Neuron (in vitro differentiated cells): ENCODE measurements around the gene SPNS1.
"Not testable (repeated sequence)": the region's sequence is repeated elsewhere in the genome, so short reads cannot be mapped to it uniquely, and the experiment has no call there.

Experiments
- H2AFZ ChIP-seq: one replicate; pipeline ENCODE4 v1.6.1; 2013; ENCODE audit warnings: low read depth, mild to moderate bottlenecking, inconsistent platforms, low read length, moderate library complexity
- H3K27me3 ChIP-seq: one replicate; pipeline ENCODE4 v1.6.1; 2013; ENCODE audit warnings: low read length; ENCODE audit not compliant: insufficient read depth
- H3K36me3 ChIP-seq: one replicate; pipeline ENCODE4 v1.6.1; 2013; ENCODE audit warnings: low read length; ENCODE audit not compliant: insufficient read depth
- H3K4me1 ChIP-seq: one replicate; pipeline ENCODE4 v1.6.1; 2013; ENCODE audit warnings: low read length; ENCODE audit not compliant: insufficient read depth
- H3K4me3 ChIP-seq: 2 replicates; pipeline ENCODE4 v1.5.1; 2013; ENCODE audit warnings: mild to moderate bottlenecking, low read length, moderate library complexity
- H3K9me3 ChIP-seq: one replicate; pipeline ENCODE4 v1.6.1; 2013; ENCODE audit warnings: low read length

The SPNS1 gene, protein sequence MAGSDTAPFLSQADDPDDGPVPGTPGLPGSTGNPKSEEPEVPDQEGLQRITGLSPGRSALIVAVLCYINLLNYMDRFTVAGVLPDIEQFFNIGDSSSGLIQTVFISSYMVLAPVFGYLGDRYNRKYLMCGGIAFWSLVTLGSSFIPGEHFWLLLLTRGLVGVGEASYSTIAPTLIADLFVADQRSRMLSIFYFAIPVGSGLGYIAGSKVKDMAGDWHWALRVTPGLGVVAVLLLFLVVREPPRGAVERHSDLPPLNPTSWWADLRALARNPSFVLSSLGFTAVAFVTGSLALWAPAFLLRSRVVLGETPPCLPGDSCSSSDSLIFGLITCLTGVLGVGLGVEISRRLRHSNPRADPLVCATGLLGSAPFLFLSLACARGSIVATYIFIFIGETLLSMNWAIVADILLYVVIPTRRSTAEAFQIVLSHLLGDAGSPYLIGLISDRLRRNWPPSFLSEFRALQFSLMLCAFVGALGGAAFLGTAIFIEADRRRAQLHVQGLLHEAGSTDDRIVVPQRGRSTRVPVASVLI

DNA sequence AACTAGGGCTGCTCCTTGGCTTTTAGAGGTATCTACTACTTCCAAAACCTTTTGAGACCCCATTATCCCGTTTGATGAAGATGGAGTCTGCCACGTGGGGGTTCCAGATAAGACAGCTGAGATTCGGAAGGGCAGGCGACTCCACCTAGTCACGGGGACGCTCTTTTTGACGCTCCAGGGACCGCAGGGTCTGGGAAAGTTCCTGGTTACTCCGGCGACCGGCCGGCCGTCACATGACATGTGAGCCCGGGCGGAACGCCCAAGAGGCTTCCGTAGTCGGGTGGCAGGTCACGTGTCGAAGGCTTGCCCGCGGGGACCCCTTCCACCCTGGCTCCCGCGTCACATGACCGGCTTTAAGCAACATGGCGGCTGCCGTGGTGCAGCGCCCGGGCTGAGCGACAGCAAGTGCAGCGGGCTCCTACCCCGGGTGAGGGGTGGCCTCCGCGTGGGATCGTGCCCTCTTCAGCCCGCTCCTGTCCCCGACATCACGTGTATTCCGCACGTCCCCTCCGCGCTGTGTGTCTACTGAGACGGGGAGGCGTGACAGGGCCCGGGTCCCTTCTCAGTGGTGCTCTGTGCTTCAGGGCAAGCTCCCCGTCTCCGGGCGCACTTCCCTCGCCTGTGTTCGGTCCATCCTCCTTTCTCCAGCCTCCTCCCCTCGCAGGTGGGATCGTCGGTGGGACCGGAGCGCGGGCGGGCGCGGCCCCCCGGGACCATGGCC is at the start of gene SPNS1:
TSS of gene SPNS1 (plus strand) at position 342 of the 721 bp plus-strand sequence. CDS start at position 716, 374 bp downstream.
- H3K4me1 ChIP-seq = peaks cover 9% of the 10 kb centered on the region
- H3K9me3 ChIP-seq = no peaks in the 10 kb centered on the region
- no peaks in the 10 kb centered on the region for H3K27me3 ChIP-seq
- H3K4me3 ChIP-seq = peak within 1 kb of the TSS; percentile 82
- H3K36me3 ChIP-seq = peaks cover 13% of the 10 kb centered on the region
- peak within 1 kb of the TSS; percentile 58 for H2AFZ ChIP-seq

GRCh38 chr16:28925386-28926228 is 49.0 kb upstream of the SPNS1 start:
- Histone ChIP-seq H3K4me1 (peaks cover 2% of the 10 kb centered on the region), H2AFZ (peak overlapping the region; percentile 97), H3K27me3 (no peaks in the 10 kb centered on the region), H3K36me3 (peaks cover 3% of the 10 kb centered on the region), H3K4me3 (peak overlapping the region; percentile 57), H3K9me3 (no peaks in the 10 kb centered on the region)

DNA sequence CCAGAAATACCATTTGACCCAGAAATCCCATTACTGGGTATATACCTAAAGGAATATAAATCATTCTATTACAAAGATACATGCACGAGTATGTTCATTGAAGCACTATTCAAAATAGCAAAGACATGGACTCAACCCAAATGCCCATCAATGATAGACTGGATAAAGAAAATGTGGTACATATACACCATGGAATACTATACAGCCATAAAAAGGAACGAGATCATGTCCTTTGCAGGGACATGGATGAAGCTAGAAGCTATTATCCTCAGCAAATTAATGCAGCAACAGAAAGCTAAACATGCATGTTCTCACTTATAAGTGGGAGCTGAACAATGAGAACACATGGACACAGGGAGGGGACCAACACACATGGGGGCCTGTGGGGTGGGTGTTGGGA is 48.3 kb upstream of the SPNS1 start:
- H3K4me3 ChIP-seq = peak overlapping the region; percentile 57
- H2AFZ ChIP-seq = not testable (repeated sequence)

DNA sequence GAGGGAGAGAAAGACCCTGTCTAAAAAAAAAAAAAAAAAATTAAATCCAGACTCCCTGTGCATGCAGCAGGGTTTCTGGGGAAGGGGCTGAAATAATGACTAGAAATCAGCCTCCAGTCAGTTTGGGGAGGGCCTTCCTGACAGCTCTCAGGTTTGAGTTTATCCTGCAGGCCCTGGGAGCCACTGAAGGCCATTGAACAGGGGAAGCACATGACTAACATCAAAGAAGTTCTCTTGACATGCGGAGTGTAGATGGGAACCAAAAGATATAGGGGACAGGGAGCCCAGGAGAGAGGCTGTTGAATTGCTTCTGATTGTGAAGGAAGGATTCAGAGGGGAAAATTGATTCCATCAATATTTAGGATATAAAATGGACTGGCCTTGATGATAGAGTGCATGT is 46.8 kb upstream of the SPNS1 start:
- H3K36me3 ChIP-seq = no peaks in the 10 kb centered on the region
- no peak overlapping the region for H3K4me3 ChIP-seq
- H3K9me3 ChIP-seq = no peaks in the 10 kb centered on the region
- peaks cover 4% of the 10 kb centered on the region for H3K4me1 ChIP-seq
- H2AFZ ChIP-seq = no peak overlapping the region
- H3K27me3 ChIP-seq = no peaks in the 10 kb centered on the region

More for the DNA sequence above, 48.3 kb upstream of the SPNS1 start:
- not testable (repeated sequence) for H3K27me3 ChIP-seq, H3K4me1 ChIP-seq, H3K36me3 ChIP-seq, H3K9me3 ChIP-seq

GRCh38 chr16:28930203-28930602 is 44.4 kb upstream of the SPNS1 start:
- Histone ChIP-seq H3K4me1 (peaks cover 4% of the 10 kb centered on the region), H3K27me3 (no peaks in the 10 kb centered on the region), H3K9me3 (no peaks in the 10 kb centered on the region), H3K36me3 (no peaks in the 10 kb centered on the region), H2AFZ (no peak overlapping the region), H3K4me3 (no peak overlapping the region)

- H3K36me3 ChIP-seq = no peaks in the 10 kb centered on the region
- peak overlapping the region; percentile 48 for H2AFZ ChIP-seq
- H3K4me1 ChIP-seq = peaks cover 4% of the 10 kb centered on the region
- H3K4me3 ChIP-seq = no peak overlapping the region
- no peaks in the 10 kb centered on the region for H3K27me3 ChIP-seq
- no peaks in the 10 kb centered on the region for H3K9me3 ChIP-seq
Measured at GRCh38 chr16:28930652-28931051, 43.9 kb upstream of the SPNS1 start.

GRCh38 chr16:28931801-28932225 is 42.8 kb upstream of the SPNS1 start, which contains the start of gene CD19:
CD19 (plus strand) TSS chr16:28931971; CDS start chr16:28932001, 30 bp downstream.
- no peaks in the 10 kb centered on the region for H3K36me3 ChIP-seq
- H2AFZ ChIP-seq = peak within 1 kb of the TSS; percentile 48
- no peaks in the 10 kb centered on the region for H3K27me3 ChIP-seq
- H3K4me1 ChIP-seq = peaks cover 4% of the 10 kb centered on the region
- H3K4me3 ChIP-seq = no peak within 1 kb of the TSS
- no peaks in the 10 kb centered on the region for H3K9me3 ChIP-seq

- no peak overlapping the region for H2AFZ ChIP-seq
- no peak overlapping the region for H3K4me3 ChIP-seq
- H3K36me3 ChIP-seq = no peaks in the 10 kb centered on the region
- H3K9me3 ChIP-seq = no peaks in the 10 kb centered on the region
- H3K27me3 ChIP-seq = no peaks in the 10 kb centered on the region
- peaks cover 4% of the 10 kb centered on the region for H3K4me1 ChIP-seq
Measured at GRCh38 chr16:28932339-28933141, 42.0 kb upstream of the SPNS1 start.

DNA sequence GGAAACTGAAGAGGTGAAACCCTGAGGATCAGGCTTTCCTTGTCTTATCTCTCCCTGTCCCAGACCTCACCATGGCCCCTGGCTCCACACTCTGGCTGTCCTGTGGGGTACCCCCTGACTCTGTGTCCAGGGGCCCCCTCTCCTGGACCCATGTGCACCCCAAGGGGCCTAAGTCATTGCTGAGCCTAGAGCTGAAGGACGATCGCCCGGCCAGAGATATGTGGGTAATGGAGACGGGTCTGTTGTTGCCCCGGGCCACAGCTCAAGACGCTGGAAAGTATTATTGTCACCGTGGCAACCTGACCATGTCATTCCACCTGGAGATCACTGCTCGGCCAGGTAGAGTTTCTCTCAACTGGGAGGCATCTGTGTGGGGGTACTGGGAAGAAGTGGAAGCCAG is 41.4 kb upstream of the SPNS1 start:
- Histone ChIP-seq H2AFZ (no peak overlapping the region), H3K27me3 (no peaks in the 10 kb centered on the region), H3K36me3 (no peaks in the 10 kb centered on the region), H3K9me3 (no peaks in the 10 kb centered on the region), H3K4me1 (peaks cover 4% of the 10 kb centered on the region), H3K4me3 (no peak overlapping the region)

DNA sequence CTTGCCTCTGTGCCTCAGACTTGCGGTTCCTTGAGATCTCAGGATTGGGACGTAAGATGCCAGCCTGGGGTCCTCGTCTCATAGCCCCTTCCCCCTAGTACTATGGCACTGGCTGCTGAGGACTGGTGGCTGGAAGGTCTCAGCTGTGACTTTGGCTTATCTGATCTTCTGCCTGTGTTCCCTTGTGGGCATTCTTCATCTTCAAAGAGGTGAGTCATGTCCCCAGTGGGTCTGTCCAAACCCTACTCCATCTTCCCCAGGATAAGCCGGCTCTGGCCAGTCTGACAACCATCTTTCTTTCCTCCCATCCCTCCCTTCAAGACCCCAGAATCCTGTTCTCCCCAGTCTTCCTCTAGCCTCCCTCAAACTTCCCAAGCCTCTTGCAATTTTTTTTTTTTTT is 39.2 kb upstream of the SPNS1 start:
- Histone ChIP-seq H3K36me3 (no peaks in the 10 kb centered on the region), H3K9me3 (no peaks in the 10 kb centered on the region), H3K4me1 (peaks cover 4% of the 10 kb centered on the region), H3K4me3 (no peak overlapping the region), H2AFZ (no peak overlapping the region), H3K27me3 (no peaks in the 10 kb centered on the region)

- Histone ChIP-seq H3K4me3 (no peak overlapping the region), H3K4me1 (no peaks in the 10 kb centered on the region), H3K9me3 (no peaks in the 10 kb centered on the region), H2AFZ (no peak overlapping the region), H3K36me3 (no peaks in the 10 kb centered on the region), H3K27me3 (no peaks in the 10 kb centered on the region)
Measured at GRCh38 chr16:28935924-28936783, 38.4 kb upstream of the SPNS1 start.
